GM13977 (cell line): ENCODE measurements around the gene KCNK3.
A peak's percentile ranks its signal among the peaks of the same experiment; 100 is the strongest.

Source experiments
- DNase-seq: peaks from one replicate; pipeline ENCODE4 v3.0.0; 2012; ENCODE audit warnings: low spot score
- CTCF ChIP-seq: IDR thresholded peaks from 2 replicates; pipeline ENCODE4 v1.5.1; 2012; ENCODE audit warnings: mild to moderate bottlenecking, control low read depth; ENCODE audit not compliant: insufficient read depth; ENCODE audit errors: extremely low read depth, missing control alignments
- in situ Hi-C: fragments of 300-500 bp; cut with MboI; formaldehyde crosslinking; loops from one replicate; pipeline ENCODE4 v1.12.0; 2022; ENCODE audit warnings: low sequenced_read_pairs, low pct_unique_long_range_greater_than_20kb, mixed read lengths, inconsistent platforms; ENCODE audit not compliant: unreplicated experiment

The KCNK3 gene

GRCh38 chr2:26687328-26687727, 5.2 kb upstream of the KCNK3 start:
- no peak for TF ChIP-seq CTCF
- no peak for DNase-seq
- in situ Hi-C loops = no loop called here

- in situ Hi-C loops = no loop called here
- TF ChIP-seq CTCF = no peak
- DNase-seq = no peak
These were observed 4.7 kb upstream of the KCNK3 start for GRCh38 chr2:26687801-26688200.

- in situ Hi-C loops = no loop called here
- no peak for TF ChIP-seq CTCF
- DNase-seq = no peak
These were observed 1.4 kb upstream of the KCNK3 start for GRCh38 chr2:26691161-26691560.

GRCh38 chr2:26691881-26692278, 642 bp upstream of the KCNK3 start:
- peak; percentile 31 for DNase-seq
- in situ Hi-C loops = no loop called here
- no peak for TF ChIP-seq CTCF

- peak; percentile 32 for DNase-seq
- in situ Hi-C loops = no loop called here
- TF ChIP-seq CTCF = no peak
These were observed 651 bp downstream of the KCNK3 start for GRCh38 chr2:26692897-26693849.

GRCh38 chr2:26694001-26694400, 1.5 kb downstream of the KCNK3 start:
- no peak for DNase-seq
- in situ Hi-C loops = no loop called here
- TF ChIP-seq CTCF = no peak
